Measurements from ENCODE around the gene OR13D1. TPM values are rescaled to one million over a fixed set of nuclear protein-coding genes. Genes with fewer than 3 reads are reported as not detected.

Gene OR13D1
- total and polyA plus RNA-seq, 10 of the 15 experiments (the other 5 are each of a cell fraction or from before 2014, with no cell fraction given), result not detected

- BruUV-seq (replicated peaks), result no TSS peak
- 26% methylated on average over 4 of the region's 4 CpGs for WGBS (ENCODE audit: insufficient coverage, insufficient replicate concordance, low lambda C conversion rate, missing lambda C conversion rate)
- H4K20me1 ChIP-seq (ENCODE audit: control insufficient read depth, insufficient read depth), result no peaks in the 10 kb centered on the region
- TF ChIP-seq HDAC6 (IDR thresholded peaks at IDR 0.05; ENCODE audit: unreplicated experiment) (no peak), POLR2A (IDR thresholded peaks at IDR 0.05; ENCODE audit: low read depth, low read length) (no peak), PAX8 (IDR thresholded peaks at IDR 0.05) (no peak)
- no peak overlapping the region for H3K4me2 ChIP-seq (ENCODE audit: control insufficient read depth, insufficient read depth)
- H3K9me3 ChIP-seq (replicated peaks; ENCODE audit: control insufficient read depth, insufficient read depth, low read length), result no peaks in the 10 kb centered on the region
- no peaks in the 10 kb centered on the region for H3K27me3 ChIP-seq (replicated peaks in 1 of 2; ENCODE audit: control insufficient read depth in 2 of 2, insufficient read depth in 2 of 2, low read length in 1 of 2)
- no peaks in the 10 kb centered on the region for H3K36me3 ChIP-seq (ENCODE audit: control insufficient read depth in 2 of 2, insufficient read depth in 2 of 2, low read length in 1 of 2)
- ChIA-PET SMC1A (ENCODE audit: uncharacterized antibody, unreplicated experiment) (no interaction called here), POLR2A (interaction anchor here (0.6 kb wide), 1 partner anchor 26 kb away, joined by 4 read pairs; no protein-coding TSS in a partner anchor), CTCF (no interaction called here), RAD21 (ENCODE audit: unreplicated experiment) (no interaction called here)
- no peak overlapping the region for H2AFZ ChIP-seq (ENCODE audit: control insufficient read depth, low read depth, low read length)
- DNase-seq (ENCODE audit: low read depth, low spot score), result no peak
- no peak overlapping the region for H3K27ac ChIP-seq (ENCODE audit: control insufficient read depth, insufficient read depth)
- no peak overlapping the region for H3K4me3 ChIP-seq
- peak; percentile 47 for ATAC-seq
- H3K79me2 ChIP-seq (ENCODE audit: control insufficient read depth, insufficient read depth, low read length), result no peaks in the 10 kb centered on the region
- in situ Hi-C loops (cut with MboI) (no loop called here), intact Hi-C loops (cut with micrococcal nuclease; ENCODE audit: unreplicated experiment) (no loop called here)
- no peak for FAIRE-seq
- H3K4me1 ChIP-seq (ENCODE audit: control insufficient read depth, insufficient read depth, low read length), result no peaks in the 10 kb centered on the region
- no peak overlapping the region for H3K9ac ChIP-seq (ENCODE audit: control insufficient read depth, insufficient read depth, low read length)
Measured at GRCh38 chr9:104711604-104712003, 17.3 kb downstream of the OR13D1 start.

DNA sequence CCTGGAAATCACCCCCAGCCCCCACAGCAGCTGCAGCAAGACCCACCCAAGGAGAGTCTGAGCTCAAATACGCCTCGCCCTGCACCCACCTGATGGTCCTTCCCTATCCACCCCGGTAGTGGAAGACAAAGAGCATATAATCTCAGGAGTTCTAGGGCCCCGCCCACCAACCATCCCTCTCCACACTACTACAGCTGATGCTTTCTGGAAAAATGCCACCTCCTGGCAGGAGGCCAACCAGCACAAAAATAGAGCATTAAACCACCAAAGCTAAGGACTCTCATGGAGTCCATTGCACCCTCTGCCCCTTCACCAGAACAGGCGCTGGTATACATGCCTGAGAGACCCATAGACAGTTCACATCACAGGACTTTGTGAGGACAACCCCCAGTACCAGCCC, 30.7 kb downstream of the OR13D1 start:
- Histone ChIP-seq H3K27me3 (replicated peaks in 1 of 2; ENCODE audit: control insufficient read depth in 2 of 2, insufficient read depth in 2 of 2, low read length in 1 of 2) (no peaks in the 10 kb centered on the region), H3K79me2 (ENCODE audit: control insufficient read depth, insufficient read depth, low read length) (no peaks in the 10 kb centered on the region), H3K36me3 (ENCODE audit: control insufficient read depth in 2 of 2, insufficient read depth in 2 of 2, low read length in 1 of 2) (no peaks in the 10 kb centered on the region), H3K27ac (ENCODE audit: control insufficient read depth, insufficient read depth) (no peak overlapping the region), H3K9me3 (replicated peaks; ENCODE audit: control insufficient read depth, insufficient read depth, low read length) (no peaks in the 10 kb centered on the region), H3K4me3 (no peak overlapping the region), H3K4me2 (ENCODE audit: control insufficient read depth, insufficient read depth) (no peak overlapping the region), H3K9ac (ENCODE audit: control insufficient read depth, insufficient read depth, low read length) (no peak overlapping the region), H4K20me1 (ENCODE audit: control insufficient read depth, insufficient read depth) (no peaks in the 10 kb centered on the region), H2AFZ (ENCODE audit: control insufficient read depth, low read depth, low read length) (no peak overlapping the region), H3K4me1 (ENCODE audit: control insufficient read depth, insufficient read depth, low read length) (no peaks in the 10 kb centered on the region)
- no TSS peak for BruUV-seq (replicated peaks)
- CTCF ChIA-PET, result interaction anchor here (1.6 kb wide), 1 partner anchor 18 kb away, joined by 3 read pairs; no protein-coding TSS in a partner anchor
- no peak for FAIRE-seq
- intact Hi-C loops (cut with micrococcal nuclease; ENCODE audit: unreplicated experiment) (no loop called here), in situ Hi-C loops (cut with MboI) (no loop called here)
- RAD21 ChIA-PET (ENCODE audit: unreplicated experiment), result no interaction called here
- WGBS (ENCODE audit: insufficient coverage, insufficient replicate concordance, low lambda C conversion rate, missing lambda C conversion rate), result 47% methylated on average over 5 of the region's 5 CpGs
- DNase-seq (ENCODE audit: low read depth, low spot score), result no peak
- POLR2A ChIA-PET, result no interaction called here
- no peak for ATAC-seq
- SMC1A ChIA-PET (ENCODE audit: uncharacterized antibody, unreplicated experiment), result no interaction called here
- TF ChIP-seq ZNF24 (IDR thresholded peaks at IDR 0.05) (no peak), HDGF (IDR thresholded peaks at IDR 0.05) (no peak), IRF3 (IDR thresholded peaks at IDR 0.05) (no peak), NFIC (IDR thresholded peaks at IDR 0.05; ENCODE audit: low read depth, low read length) (no peak), HDAC6 (IDR thresholded peaks at IDR 0.05; ENCODE audit: unreplicated experiment) (no peak), HSF1 (IDR thresholded peaks at IDR 0.05; ENCODE audit: low read depth, low read length) (no peak), ZNF622 (IDR thresholded peaks at IDR 0.05) (no peak), FOS (IDR thresholded peaks at IDR 0.05; ENCODE audit: borderline replicate concordance, extremely low read depth, insufficient read length) (no peak), MEF2A (IDR thresholded peaks at IDR 0.05; ENCODE audit: insufficient read depth, low read depth, low read length) (no peak), EGR1 (IDR thresholded peaks at IDR 0.05; ENCODE audit: borderline replicate concordance in 1 of 2, low read depth in 2 of 2, low read length in 2 of 2) (no peak), KLF5 (IDR thresholded peaks at IDR 0.05; ENCODE audit: partially characterized antibody) (no peak), IKZF2 (IDR thresholded peaks at IDR 0.05) (no peak), NFYA (IDR thresholded peaks at IDR 0.05; ENCODE audit: borderline replicate concordance, low read depth, low read length) (no peak), IKZF1 (conservative IDR thresholded peaks at IDR 0.05) (no peak), NFYB (IDR thresholded peaks at IDR 0.05; ENCODE audit: insufficient read depth, low read depth, low read length) (no peak), SIX5 (IDR thresholded peaks at IDR 0.05; ENCODE audit: low read depth, low read length, severe bottlenecking) (no peak), ZNF274 (IDR thresholded peaks at IDR 0.05; ENCODE audit: insufficient read depth, insufficient read length) (no peak)
